WERI-Rb-1 (cell line): Measurements from ENCODE around the gene MRPL54.
A peak's percentile ranks its signal among the peaks of the same experiment; 100 is the strongest.

ENCODE experiments used
- DNase-seq: peaks from one replicate; pipeline ENCODE4 v3.0.0-alpha.2; 2020
- H3K27ac ChIP-seq: fragments of 250-450 bp; sonication (Bioruptor Pico); 2 replicates; pipeline ENCODE4 v1.5.1; 2020; ENCODE audit warnings: mild to moderate bottlenecking, moderate library complexity
- H3K27me3 ChIP-seq: fragments of 250-450 bp; sonication (Bioruptor Pico); 2 replicates; pipeline ENCODE4 v1.5.1; 2021; ENCODE audit warnings: mild to moderate bottlenecking, low read depth, moderate library complexity; ENCODE audit not compliant: insufficient read depth, severe bottlenecking
- H3K36me3 ChIP-seq: fragments of 250-450 bp; sonication (Bioruptor Pico); 2 replicates; pipeline ENCODE4 v1.5.1; 2020; ENCODE audit warnings: mild to moderate bottlenecking, moderate library complexity
- H3K4me3 ChIP-seq: 2 replicates; pipeline ENCODE4 v1.5.1; 2011; ENCODE audit warnings: low read depth, mild to moderate bottlenecking, control low read depth, low read length
- H3K9me3 ChIP-seq: fragments of 250-450 bp; sonication (Bioruptor Pico); 2 replicates; pipeline ENCODE4 v1.5.1; 2021; ENCODE audit warnings: mild to moderate bottlenecking, moderate library complexity; ENCODE audit not compliant: severe bottlenecking
- CTCF ChIP-seq: IDR thresholded peaks from 2 replicates; pipeline ENCODE4 v1.5.1; 2011; ENCODE audit warnings: low read depth, mild to moderate bottlenecking, control low read depth, inconsistent platforms, low read length

The MRPL54 gene

GRCh38 chr19:3762501-3763459 lies at the start of gene MRPL54:
TSS of gene MRPL54 (plus strand) at chr19:3762682. CDS start at chr19:3762701, 19 bp downstream.
- peak within 1 kb of the TSS; percentile 97 for H3K27ac ChIP-seq
- no peak for TF ChIP-seq CTCF
- peaks cover 47% of the 10 kb centered on the region for H3K36me3 ChIP-seq
- H3K9me3 ChIP-seq, result no peaks in the 10 kb centered on the region
- H3K4me3 ChIP-seq, result peak within 1 kb of the TSS; percentile 77
- peak; percentile 99 for DNase-seq
- H3K27me3 ChIP-seq, result no peaks in the 10 kb centered on the region

DNA sequence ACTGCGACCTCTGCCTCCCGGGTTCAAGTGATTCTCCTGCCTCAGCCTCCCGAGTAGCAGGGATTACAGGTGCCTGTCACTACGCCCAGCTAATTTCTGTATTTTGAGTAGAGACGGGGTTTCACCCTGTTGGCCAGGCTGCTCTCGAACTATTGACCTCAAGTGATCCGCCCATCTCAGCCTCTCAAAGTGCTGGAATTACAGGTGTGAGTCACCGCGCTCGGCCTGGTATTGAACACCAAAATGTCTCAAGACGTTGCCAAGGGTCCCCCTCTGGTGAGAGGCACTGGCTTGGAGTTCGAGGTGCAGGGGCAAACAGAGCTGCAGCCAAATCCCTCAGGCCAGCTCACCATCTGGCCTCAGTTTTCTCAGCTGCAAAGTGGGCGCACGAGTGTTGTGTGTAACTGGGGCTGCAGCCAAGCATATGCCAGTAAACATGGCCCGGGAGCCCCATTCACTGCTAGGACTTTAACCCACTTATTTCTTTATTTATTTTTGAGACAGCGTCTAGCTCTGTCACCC lies 46.3 kb upstream of the MRPL54 start:
- H3K4me3 ChIP-seq, result no peak overlapping the region
- no peak for DNase-seq
- TF ChIP-seq CTCF, result no peak

GRCh38 chr19:3719868-3720267 lies 42.6 kb upstream of the MRPL54 start:
- H3K27me3 ChIP-seq, result no peaks in the 10 kb centered on the region
- H3K27ac ChIP-seq, result no peak overlapping the region
- no peaks in the 10 kb centered on the region for H3K36me3 ChIP-seq
- no peak for TF ChIP-seq CTCF
- no peak for DNase-seq
- H3K9me3 ChIP-seq, result no peaks in the 10 kb centered on the region
- no peak overlapping the region for H3K4me3 ChIP-seq

More for the DNA sequence above, 46.3 kb upstream of the MRPL54 start:
- no peaks in the 10 kb centered on the region for H3K9me3 ChIP-seq
- no peaks in the 10 kb centered on the region for H3K36me3 ChIP-seq
- H3K27ac ChIP-seq, result no peak overlapping the region
- H3K27me3 ChIP-seq, result no peaks in the 10 kb centered on the region

- DNase-seq, result no peak
- no peaks in the 10 kb centered on the region for H3K9me3 ChIP-seq
- H3K27ac ChIP-seq, result no peak overlapping the region
- H3K27me3 ChIP-seq, result no peaks in the 10 kb centered on the region
- no peak overlapping the region for H3K4me3 ChIP-seq
- TF ChIP-seq CTCF, result no peak
- H3K36me3 ChIP-seq, result peaks cover 3% of the 10 kb centered on the region
Measured at GRCh38 chr19:3720349-3720917, 42.0 kb upstream of the MRPL54 start.

- H3K27ac ChIP-seq, result peak overlapping the region; percentile 47
- DNase-seq, result peak; percentile 97
- H3K27me3 ChIP-seq, result no peaks in the 10 kb centered on the region
- TF ChIP-seq CTCF, result no peak
- H3K36me3 ChIP-seq, result peaks cover 3% of the 10 kb centered on the region
- no peaks in the 10 kb centered on the region for H3K9me3 ChIP-seq
- peak overlapping the region; percentile 74 for H3K4me3 ChIP-seq
Measured at GRCh38 chr19:3721131-3721886, 41.2 kb upstream of the MRPL54 start.
